ENCODE data around the gene ASTN2.

ASTN2 gene

DNA sequence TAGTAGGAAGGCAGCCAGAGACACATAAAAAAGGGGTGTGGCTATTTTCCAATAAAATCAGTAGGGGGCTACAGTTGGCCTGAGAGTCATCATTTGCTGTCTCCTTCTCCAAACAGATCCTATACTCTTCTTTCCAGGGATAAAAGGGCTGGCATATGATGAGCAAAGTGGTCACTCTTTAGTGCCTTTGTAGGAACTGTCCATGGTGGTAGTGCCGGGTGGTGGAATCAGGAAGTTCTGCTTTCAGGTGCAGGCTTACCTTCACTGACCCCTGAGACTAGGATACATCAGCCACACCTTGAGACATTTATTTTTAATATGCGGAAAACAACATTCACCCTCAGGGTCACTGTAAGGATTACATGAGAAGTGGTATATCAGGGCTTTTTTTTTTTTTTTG, 80.8 kb downstream of the ASTN2 start:
- TF ChIP-seq Cebpa-rat (IDR thresholded peaks at IDR 0.05): no peak
- no peak overlapping the region for H3K9ac ChIP-seq
- H3K27me3 ChIP-seq: no peaks in the 10 kb centered on the region
- H3K4me1 ChIP-seq: no peaks in the 10 kb centered on the region
- no peak overlapping the region for H3K4me2 ChIP-seq
- no peaks in the 10 kb centered on the region for H3K9me3 ChIP-seq (replicated peaks in 1 of 11)
- no peaks in the 10 kb centered on the region for H3K36me3 ChIP-seq
- no peak overlapping the region for H3K27ac ChIP-seq
- peaks cover 0 to 7% (median 0%) of the 10 kb centered on the region in 11 experiments; a peak in 2 of 22 replicates for H4K20me1 ChIP-seq
- H3K4me3 ChIP-seq: no peak overlapping the region

DNA sequence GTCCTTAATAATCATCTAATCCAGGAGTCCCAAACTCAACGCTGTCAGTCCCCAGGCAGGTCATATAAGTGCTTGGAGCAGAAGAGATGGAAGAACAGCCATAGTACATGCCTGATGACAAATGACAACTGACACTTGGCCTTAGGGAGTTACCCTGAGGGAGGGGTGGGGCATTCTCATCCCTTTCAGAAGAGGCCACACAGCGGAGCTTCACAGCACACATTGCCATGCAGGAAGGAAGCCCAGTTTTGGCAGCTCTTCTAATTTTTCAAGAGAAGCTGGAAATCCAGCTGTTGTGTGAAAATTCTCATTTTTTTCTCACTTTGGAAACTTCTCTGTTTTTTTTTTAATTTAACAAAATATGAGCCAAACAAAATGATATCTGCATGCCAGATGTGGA, 89.0 kb downstream of the ASTN2 start:
- Histone ChIP-seq H3K9me3 (replicated peaks in 1 of 11) (peaks cover 0 to 12% (median 0%) of the 10 kb centered on the region in 11 experiments; a peak in 4 of 22 replicates), H3K27ac (no peak overlapping the region), H3K9ac (no peak overlapping the region), H4K20me1 (peaks cover 0 to 5% (median 0%) of the 10 kb centered on the region in 11 experiments; a peak in 2 of 22 replicates), H3K36me3 (no peaks in the 10 kb centered on the region), H3K27me3 (no peaks in the 10 kb centered on the region), H3K4me3 (no peak overlapping the region), H3K4me1 (peaks cover 0 to 9% (median 1%) of the 10 kb centered on the region in 10 experiments; a peak in 3 of 20 replicates), H3K4me2 (peak overlapping the region in 3 of 11 experiments; percentile 8 to 20 (median 19); a peak in 4 of 22 replicates)
- no peak for TF ChIP-seq Cebpa-rat (IDR thresholded peaks at IDR 0.05)

DNA sequence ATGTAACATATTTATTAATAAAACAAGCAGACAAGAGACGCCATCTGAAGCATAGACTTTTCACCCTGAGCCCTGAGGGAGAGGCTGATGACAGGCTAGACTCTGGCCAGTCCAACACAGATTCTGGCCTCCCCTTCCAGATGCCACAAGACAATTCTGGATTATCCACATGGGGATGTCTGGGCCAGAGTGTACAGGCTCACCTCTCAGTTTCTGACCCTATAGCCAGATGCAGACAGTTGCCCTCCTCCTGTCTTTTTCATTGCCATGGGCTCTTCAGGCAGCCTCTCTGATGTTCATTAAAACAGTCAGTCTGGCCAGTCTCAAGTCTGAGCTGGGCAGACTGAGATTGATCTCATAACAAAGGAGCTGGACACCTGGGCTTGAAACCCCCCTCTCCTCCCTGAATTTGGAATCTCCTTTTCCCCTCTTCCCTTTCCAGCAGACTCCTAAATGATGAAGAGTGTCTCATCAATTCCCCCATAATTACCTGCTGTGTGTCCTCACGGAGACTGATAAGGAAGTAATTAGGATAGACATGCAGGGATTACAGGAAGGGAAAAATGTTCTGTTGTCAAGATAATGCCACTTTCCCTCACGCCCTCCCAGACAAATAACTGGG, 89.6 kb downstream of the ASTN2 start:
- peaks cover 0 to 12% (median 0%) of the 10 kb centered on the region in 11 experiments; a peak in 4 of 22 replicates for H3K9me3 ChIP-seq (replicated peaks in 1 of 11)
- H3K9ac ChIP-seq: no peak overlapping the region
- H3K4me2 ChIP-seq: peak overlapping the region in 1 of 11 experiments; percentile 19; a peak in 1 of 22 replicates
- peaks cover 0 to 9% (median 1%) of the 10 kb centered on the region in 10 experiments; a peak in 3 of 20 replicates for H3K4me1 ChIP-seq
- H3K27ac ChIP-seq: no peak overlapping the region
- no peaks in the 10 kb centered on the region for H3K27me3 ChIP-seq
- H3K36me3 ChIP-seq: no peaks in the 10 kb centered on the region
- no peak overlapping the region for H3K4me3 ChIP-seq
- peaks cover 0 to 6% (median 0%) of the 10 kb centered on the region in 11 experiments; a peak in 2 of 22 replicates for H4K20me1 ChIP-seq
- TF ChIP-seq Cebpa-rat (IDR thresholded peaks at IDR 0.05): no peak

DNA sequence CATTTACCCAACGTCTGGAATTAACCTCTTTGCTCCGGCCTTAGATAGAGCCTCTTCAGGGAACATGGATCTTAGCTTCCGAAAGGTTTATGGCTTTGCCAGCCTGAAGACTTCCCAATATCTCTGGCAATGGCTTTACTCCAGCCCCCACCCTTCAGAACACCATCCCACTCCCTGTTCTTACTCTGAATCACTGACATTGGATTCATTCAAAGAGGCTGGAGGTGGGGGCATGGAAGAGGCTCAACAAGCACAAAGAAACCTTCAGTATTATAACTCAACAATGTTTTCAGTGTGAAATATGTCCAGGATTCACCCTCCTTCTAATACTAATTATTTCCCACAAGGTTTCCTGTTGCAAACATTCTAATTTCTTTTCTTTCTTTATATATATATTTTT, 91.5 kb downstream of the ASTN2 start:
- Histone ChIP-seq H4K20me1 (peaks cover 0 to 6% (median 0%) of the 10 kb centered on the region in 11 experiments; a peak in 2 of 22 replicates), H3K36me3 (no peaks in the 10 kb centered on the region), H3K27ac (no peak overlapping the region), H3K4me2 (no peak overlapping the region), H3K9me3 (replicated peaks in 1 of 11) (peaks cover 0 to 12% (median 0%) of the 10 kb centered on the region in 11 experiments; a peak in 4 of 22 replicates), H3K4me1 (peaks cover 0 to 9% (median 1%) of the 10 kb centered on the region in 10 experiments; a peak in 3 of 20 replicates), H3K4me3 (no peak overlapping the region), H3K9ac (no peak overlapping the region), H3K27me3 (no peaks in the 10 kb centered on the region)
- no peak for TF ChIP-seq Cebpa-rat (IDR thresholded peaks at IDR 0.05)

DNA sequence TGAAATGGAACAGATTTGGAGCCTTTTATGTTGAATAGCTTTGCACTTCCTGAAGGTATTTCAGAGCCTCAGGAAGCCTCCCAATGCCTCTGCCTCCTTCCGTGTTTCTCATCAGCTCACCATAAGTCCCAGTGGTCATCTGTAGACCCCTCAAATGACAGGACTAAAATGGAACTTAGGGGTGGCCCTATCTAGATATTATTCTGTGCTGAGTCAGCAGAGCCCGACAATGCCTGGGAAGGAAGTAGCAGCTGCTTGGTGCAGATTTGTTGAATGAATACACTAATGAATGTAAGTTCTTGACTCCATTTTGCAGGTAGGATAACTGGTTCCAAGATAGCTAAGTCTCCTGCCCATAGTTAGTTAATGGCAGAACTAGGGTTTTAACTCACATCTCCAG, 97.7 kb downstream of the ASTN2 start:
- Histone ChIP-seq H3K27me3 (no peaks in the 10 kb centered on the region), H3K4me2 (peak overlapping the region in 4 of 11 experiments; percentile 1 to 23 (median 14); a peak in 3 of 22 replicates), H3K4me3 (no peak overlapping the region), H4K20me1 (peaks cover 0 to 6% (median 0%) of the 10 kb centered on the region in 11 experiments; a peak in 2 of 22 replicates), H3K36me3 (no peaks in the 10 kb centered on the region), H3K9ac (no peak overlapping the region), H3K27ac (no peak overlapping the region), H3K9me3 (replicated peaks in 1 of 11) (no peaks in the 10 kb centered on the region), H3K4me1 (peaks cover 0 to 18% (median 6%) of the 10 kb centered on the region in 10 experiments; a peak in 11 of 20 replicates)
- no peak for TF ChIP-seq Cebpa-rat (IDR thresholded peaks at IDR 0.05)

DNA sequence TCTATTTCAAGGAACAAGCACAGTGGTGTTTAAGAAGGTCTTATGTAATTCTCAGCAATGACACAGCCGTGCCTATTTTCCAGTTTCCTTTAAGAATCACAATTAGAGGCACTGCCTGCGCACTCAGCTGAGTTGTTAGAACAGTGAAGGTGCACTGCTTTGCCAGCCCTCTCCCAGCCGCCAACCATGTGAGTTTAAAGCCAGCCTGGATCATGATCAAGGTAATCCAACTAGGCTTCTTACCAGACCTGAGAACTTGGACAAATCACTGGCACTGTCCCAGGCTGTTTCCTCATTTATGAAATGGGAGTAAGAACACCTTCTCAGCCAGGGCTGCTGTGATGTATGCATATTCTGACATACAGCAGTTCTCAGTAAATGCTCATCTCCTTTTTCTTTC, 99.6 kb downstream of the ASTN2 start:
- peaks cover 0 to 18% (median 6%) of the 10 kb centered on the region in 10 experiments; a peak in 11 of 20 replicates for H3K4me1 ChIP-seq
- no peak overlapping the region for H3K4me3 ChIP-seq
- no peaks in the 10 kb centered on the region for H3K36me3 ChIP-seq
- no peak overlapping the region for H3K9ac ChIP-seq
- no peaks in the 10 kb centered on the region for H3K27me3 ChIP-seq
- H4K20me1 ChIP-seq: no peaks in the 10 kb centered on the region; a peak in 1 of 22 replicates
- no peak for TF ChIP-seq Cebpa-rat (IDR thresholded peaks at IDR 0.05)
- no peaks in the 10 kb centered on the region for H3K9me3 ChIP-seq (replicated peaks in 1 of 11)
- H3K4me2 ChIP-seq: peak overlapping the region in 2 of 11 experiments; percentile 56 to 75; a peak in 4 of 22 replicates
- no peak overlapping the region for H3K27ac ChIP-seq

DNA sequence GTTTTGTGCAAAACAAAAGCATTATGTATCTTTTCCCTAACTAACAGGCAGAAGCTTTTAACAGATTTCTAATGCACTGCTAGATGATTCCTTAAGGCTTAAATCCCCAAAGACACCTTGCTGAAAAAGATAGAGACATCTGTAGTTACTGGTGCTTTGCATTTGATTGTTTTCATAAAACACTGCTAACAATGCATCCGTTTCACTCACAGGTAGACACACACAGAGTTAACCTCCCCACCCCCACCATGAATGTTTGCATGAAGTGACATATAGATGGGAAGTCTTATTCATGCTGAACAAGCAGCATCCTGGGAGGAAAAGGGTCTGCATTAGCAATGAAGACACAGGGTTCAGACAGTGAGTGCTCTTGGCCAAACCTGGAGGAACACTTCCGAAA, 100.9 kb downstream of the ASTN2 start:
- Histone ChIP-seq H3K4me3 (no peak overlapping the region), H3K36me3 (no peaks in the 10 kb centered on the region), H3K27ac (no peak overlapping the region), H4K20me1 (no peaks in the 10 kb centered on the region; a peak in 1 of 22 replicates), H3K4me2 (no peak overlapping the region), H3K4me1 (peaks cover 0 to 18% (median 6%) of the 10 kb centered on the region in 10 experiments; a peak in 11 of 20 replicates), H3K27me3 (no peaks in the 10 kb centered on the region), H3K9ac (no peak overlapping the region), H3K9me3 (replicated peaks in 1 of 11) (no peaks in the 10 kb centered on the region)
- no peak for TF ChIP-seq Cebpa-rat (IDR thresholded peaks at IDR 0.05)

DNA sequence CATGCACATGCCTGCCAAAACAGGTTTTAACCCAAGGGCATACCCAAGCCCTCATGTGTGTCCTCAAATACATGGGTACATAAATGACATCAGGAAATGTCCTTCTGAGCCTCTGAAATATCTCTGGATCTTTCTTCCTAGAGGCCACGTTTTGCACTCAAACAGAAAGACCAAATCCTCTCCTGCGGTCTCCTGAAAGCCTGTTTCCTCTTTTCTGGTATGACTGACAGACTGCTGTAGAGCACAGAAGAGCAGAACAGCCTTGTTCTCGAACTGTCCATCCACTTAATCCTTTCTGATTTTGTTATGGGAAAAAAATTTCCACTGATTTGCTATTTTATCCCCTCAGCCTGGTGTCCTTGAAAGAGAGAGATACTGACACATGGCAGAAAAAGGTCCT, 107.2 kb downstream of the ASTN2 start:
- H4K20me1 ChIP-seq: peaks cover 0 to 10% (median 0%) of the 10 kb centered on the region in 11 experiments; a peak in 2 of 22 replicates
- H3K4me1 ChIP-seq: peaks cover 4 to 23% (median 10%) of the 10 kb centered on the region in 10 experiments; a peak in 17 of 20 replicates
- no peak overlapping the region for H3K4me2 ChIP-seq
- no peaks in the 10 kb centered on the region for H3K36me3 ChIP-seq
- no peak overlapping the region for H3K9ac ChIP-seq
- no peak overlapping the region for H3K27ac ChIP-seq
- H3K27me3 ChIP-seq: no peaks in the 10 kb centered on the region
- no peak overlapping the region for H3K4me3 ChIP-seq
- no peaks in the 10 kb centered on the region for H3K9me3 ChIP-seq (replicated peaks in 1 of 11)
- no peak for TF ChIP-seq Cebpa-rat (IDR thresholded peaks at IDR 0.05)

DNA sequence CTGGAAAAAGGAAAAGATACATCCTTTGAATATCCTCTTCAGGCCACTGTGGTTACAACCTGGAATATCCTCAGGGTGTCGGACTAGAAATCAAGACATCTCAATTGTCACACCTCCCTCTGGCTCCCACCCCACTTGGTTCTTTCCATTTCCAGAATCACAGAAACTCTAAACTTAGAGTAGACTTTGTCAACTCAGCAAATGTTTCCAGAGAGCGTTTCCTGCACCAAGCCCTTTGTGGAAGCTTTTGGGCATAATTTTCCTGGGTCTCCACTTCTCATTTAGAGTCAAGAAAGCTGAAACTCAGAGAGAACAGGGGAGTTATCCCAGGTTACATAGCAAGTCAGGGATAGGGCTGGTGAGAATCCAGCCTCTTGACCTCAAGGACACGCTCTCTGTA, 108.8 kb downstream of the ASTN2 start:
- Histone ChIP-seq H3K36me3 (no peaks in the 10 kb centered on the region), H3K9me3 (replicated peaks in 1 of 11) (no peaks in the 10 kb centered on the region), H4K20me1 (peaks cover 0 to 10% (median 0%) of the 10 kb centered on the region in 11 experiments; a peak in 2 of 22 replicates), H3K27ac (no peak overlapping the region), H3K4me3 (no peak overlapping the region), H3K4me1 (peaks cover 4 to 23% (median 10%) of the 10 kb centered on the region in 10 experiments; a peak in 17 of 20 replicates), H3K9ac (no peak overlapping the region), H3K27me3 (no peaks in the 10 kb centered on the region), H3K4me2 (peak overlapping the region in 4 of 11 experiments; percentile 0 to 28 (median 14); a peak in 4 of 22 replicates)
- TF ChIP-seq Cebpa-rat (IDR thresholded peaks at IDR 0.05): no peak

All from BLaER1 treated with 17β-estradiol and CSF1 and Interleukin-3, amounts not matched to agents 10 nM and 100 nM (cell line).